Mucosa of stomach (tissue), 1 donor: ENCODE data around the gene HEATR5B.

ENCODE experiments used
- H3K27me3 ChIP-seq: one replicate; pipeline ENCODE4 v1.7.0; 2013; ENCODE audit warnings: mild to moderate bottlenecking, low read length; ENCODE audit not compliant: control insufficient read depth, insufficient read depth
- H3K36me3 ChIP-seq: one replicate; pipeline ENCODE4 v1.7.0; 2013; ENCODE audit warnings: low read length; ENCODE audit not compliant: control insufficient read depth, insufficient read depth
- H3K4me1 ChIP-seq: one replicate; pipeline ENCODE4 v1.7.0; 2013; ENCODE audit warnings: mild to moderate bottlenecking, low read length; ENCODE audit not compliant: control insufficient read depth, insufficient read depth
- H3K4me3 ChIP-seq: one replicate; pipeline ENCODE4 v1.7.0; 2013; ENCODE audit warnings: low read length
- H3K9ac ChIP-seq: one replicate; pipeline ENCODE4 v1.7.0; 2013; ENCODE audit warnings: mild to moderate bottlenecking, low read length, moderate library complexity
- H3K9me3 ChIP-seq: one replicate; pipeline ENCODE4 v1.7.0; 2013; ENCODE audit warnings: mild to moderate bottlenecking, low read length, moderate library complexity; ENCODE audit not compliant: control insufficient read depth
- donor health status: Pancreatic carcinoma.

The HEATR5B gene

GRCh38 chr2:36971990-36972389 is 112.2 kb downstream of the HEATR5B start:
- Histone ChIP-seq H3K9ac (no peak overlapping the region), H3K4me1 (peaks cover 5% of the 10 kb centered on the region), H3K9me3 (no peaks in the 10 kb centered on the region), H3K4me3 (no peak overlapping the region), H3K27me3 (no peaks in the 10 kb centered on the region), H3K36me3 (no peaks in the 10 kb centered on the region)

- Histone ChIP-seq H3K27me3 (no peaks in the 10 kb centered on the region), H3K4me1 (peaks cover 14% of the 10 kb centered on the region), H3K9me3 (no peaks in the 10 kb centered on the region), H3K9ac (peak overlapping the region; percentile 74), H3K36me3 (no peaks in the 10 kb centered on the region), H3K4me3 (peak overlapping the region; percentile 33)
These were observed 116.8 kb downstream of the HEATR5B start for GRCh38 chr2:36967236-36967876.

DNA sequence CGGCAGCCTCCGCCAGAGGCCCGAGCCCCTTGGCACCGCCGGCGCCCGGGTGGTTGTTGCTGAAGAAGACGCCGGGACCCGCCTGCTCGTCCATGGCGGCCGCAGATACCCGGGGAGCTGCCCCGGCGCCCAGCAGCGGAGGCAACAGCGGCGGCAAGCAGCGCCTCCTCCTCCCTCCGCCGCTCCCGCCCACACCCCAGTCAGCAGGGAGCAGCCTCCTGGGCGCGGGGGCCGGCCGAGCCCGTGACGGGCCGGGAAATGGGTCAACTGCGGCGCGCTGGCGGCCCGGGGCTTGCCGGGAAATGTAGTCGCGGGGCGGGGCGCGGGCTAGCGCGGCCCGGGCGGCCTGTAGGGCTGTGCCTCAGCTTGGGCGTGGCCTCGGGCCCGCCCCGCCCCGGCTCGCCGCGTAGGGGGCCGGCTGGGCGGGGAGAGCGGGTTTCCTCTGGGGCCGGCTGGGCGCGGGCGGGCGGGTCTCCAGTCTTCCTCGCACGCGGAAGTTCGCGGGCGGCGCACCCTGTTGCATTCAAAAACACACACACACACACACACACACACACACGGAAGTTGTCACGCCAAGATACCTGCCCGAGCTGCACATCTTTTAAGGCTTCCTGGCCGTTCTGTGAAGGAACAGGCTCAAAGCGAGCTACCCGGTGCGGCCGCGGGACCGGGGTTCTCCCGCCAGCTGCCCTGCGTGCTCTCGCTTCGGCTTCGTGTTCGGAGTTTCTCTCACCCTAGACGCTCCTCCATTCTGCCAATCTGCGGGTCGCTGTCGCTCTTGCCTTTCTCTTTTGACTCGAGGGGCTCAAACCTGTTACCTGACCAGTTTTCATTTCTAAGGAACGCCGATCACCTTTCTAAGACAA is 117.6 kb downstream of the HEATR5B start, which contains the start of gene STRN:
Gene STRN, minus strand, starts transcription at position 167 of the 866 bp plus-strand sequence. Its CDS starts 73 bp downstream, at position 94.
- peak within 1 kb of the TSS; percentile 81 for H3K9ac ChIP-seq
- peaks cover 14% of the 10 kb centered on the region for H3K4me1 ChIP-seq
- H3K9me3 ChIP-seq, result no peaks in the 10 kb centered on the region
- no peaks in the 10 kb centered on the region for H3K36me3 ChIP-seq
- no peaks in the 10 kb centered on the region for H3K27me3 ChIP-seq
- H3K4me3 ChIP-seq, result peak within 1 kb of the TSS; percentile 77

GRCh38 chr2:36965751-36966369 is 118.3 kb downstream of the HEATR5B start:
- Histone ChIP-seq H3K27me3 (no peaks in the 10 kb centered on the region), H3K36me3 (no peaks in the 10 kb centered on the region), H3K9me3 (no peaks in the 10 kb centered on the region), H3K9ac (peak overlapping the region; percentile 81), H3K4me3 (peak overlapping the region; percentile 77), H3K4me1 (peaks cover 14% of the 10 kb centered on the region)

- peak overlapping the region; percentile 81 for H3K9ac ChIP-seq
- peak overlapping the region; percentile 77 for H3K4me3 ChIP-seq
- no peaks in the 10 kb centered on the region for H3K9me3 ChIP-seq
- H3K27me3 ChIP-seq, result no peaks in the 10 kb centered on the region
- H3K4me1 ChIP-seq, result peaks cover 14% of the 10 kb centered on the region
- no peaks in the 10 kb centered on the region for H3K36me3 ChIP-seq
These were observed 119.0 kb downstream of the HEATR5B start for GRCh38 chr2:36965206-36965605.

- Histone ChIP-seq H3K27me3 (no peaks in the 10 kb centered on the region), H3K4me3 (peak overlapping the region; percentile 77), H3K9me3 (no peaks in the 10 kb centered on the region), H3K36me3 (no peaks in the 10 kb centered on the region), H3K9ac (no peak overlapping the region), H3K4me1 (peaks cover 14% of the 10 kb centered on the region)
These were observed 119.6 kb downstream of the HEATR5B start for GRCh38 chr2:36964496-36965058.

DNA sequence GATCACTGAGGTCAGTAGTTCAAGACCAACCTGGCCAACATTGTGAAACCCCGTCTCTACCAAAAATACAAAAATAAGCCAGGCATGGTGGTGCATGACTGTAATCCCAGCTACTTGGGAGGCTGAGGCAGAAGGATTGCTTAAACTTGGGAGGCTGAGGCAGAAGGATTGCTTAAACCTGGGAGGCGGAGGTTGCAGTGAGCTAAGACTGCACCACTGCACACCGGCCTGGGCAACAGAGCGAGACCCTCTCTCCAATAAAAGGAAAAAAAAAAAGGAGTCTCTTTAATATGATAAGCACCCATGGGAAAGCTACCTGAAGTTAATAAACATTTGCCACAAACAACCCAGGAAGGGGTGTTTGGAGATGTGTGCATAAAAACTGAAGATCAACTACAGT is 120.4 kb downstream of the HEATR5B start:
- Histone ChIP-seq H3K36me3 (no peaks in the 10 kb centered on the region), H3K27me3 (no peaks in the 10 kb centered on the region), H3K9me3 (no peaks in the 10 kb centered on the region), H3K4me1 (peaks cover 14% of the 10 kb centered on the region), H3K4me3 (no peak overlapping the region), H3K9ac (no peak overlapping the region)

GRCh38 chr2:36963106-36963505 is 121.1 kb downstream of the HEATR5B start:
- no peaks in the 10 kb centered on the region for H3K9me3 ChIP-seq
- H3K27me3 ChIP-seq, result no peaks in the 10 kb centered on the region
- H3K36me3 ChIP-seq, result no peaks in the 10 kb centered on the region

GRCh38 chr2:36960773-36961172 is 123.4 kb downstream of the HEATR5B start:
- Histone ChIP-seq H3K4me1 (peaks cover 9% of the 10 kb centered on the region), H3K27me3 (no peaks in the 10 kb centered on the region), H3K36me3 (no peaks in the 10 kb centered on the region), H3K9ac (no peak overlapping the region), H3K4me3 (no peak overlapping the region), H3K9me3 (no peaks in the 10 kb centered on the region)

More at GRCh38 chr2:36963106-36963505, 121.1 kb downstream of the HEATR5B start:
- Histone ChIP-seq H3K4me3 (no peak overlapping the region), H3K9ac (no peak overlapping the region), H3K4me1 (peaks cover 14% of the 10 kb centered on the region)

- no peaks in the 10 kb centered on the region for H3K27me3 ChIP-seq
- no peak overlapping the region for H3K4me3 ChIP-seq
- no peaks in the 10 kb centered on the region for H3K9me3 ChIP-seq
- H3K36me3 ChIP-seq, result no peaks in the 10 kb centered on the region
- peaks cover 9% of the 10 kb centered on the region for H3K4me1 ChIP-seq
- no peak overlapping the region for H3K9ac ChIP-seq
These were observed 124.0 kb downstream of the HEATR5B start for GRCh38 chr2:36960005-36960675.

GRCh38 chr2:36954977-36955607 is 129.1 kb downstream of the HEATR5B start:
- H3K4me3 ChIP-seq, result no peak overlapping the region
- H3K4me1 ChIP-seq, result no peaks in the 10 kb centered on the region
- no peaks in the 10 kb centered on the region for H3K27me3 ChIP-seq

More at GRCh38 chr2:36954977-36955607, 129.1 kb downstream of the HEATR5B start:
- Histone ChIP-seq H3K9ac (no peak overlapping the region), H3K36me3 (no peaks in the 10 kb centered on the region), H3K9me3 (no peaks in the 10 kb centered on the region)
